Spleen (tissue), 11 donors: ENCODE data around the gene SPAG5. TPM values are rescaled to one million over a fixed set of nuclear protein-coding genes. Genes with fewer than 3 reads are reported as not detected.
A peak's percentile ranks its signal among the peaks of the same experiment; 100 is the strongest.

Experiments
- DNase-seq: peaks from one replicate; pipeline ENCODE4 v3.0.0-alpha.2; 2020
- H3K27ac ChIP-seq, 8 donors: fragments of 200-600 bp; sonication (generic) in 7 of 8; 1 replicate in 4 of 8; 2 replicates in 4 of 8; pipeline versions ENCODE4 v1.5.0 to v1.8.0; 2016 to 2021; ENCODE audit warnings: inconsistent platforms in 4 of 8, mild to moderate bottlenecking in 4 of 8, moderate library complexity in 1 of 8
- H3K27me3 ChIP-seq, 7 donors: fragments of 200-600 bp; sonication (generic) in 6 of 7; replicated peaks in 1 of 7; 1 replicate in 4 of 7; 2 replicates in 3 of 7; pipeline versions ENCODE4 v1.5.0 to v1.8.0; 2016 to 2021; ENCODE audit warnings: inconsistent platforms in 3 of 7, mild to moderate bottlenecking in 1 of 7
- H3K36me3 ChIP-seq, 6 donors: fragments of 200-600 bp; sonication (generic) in 5 of 6; 1 replicate in 4 of 6; 2 replicates in 2 of 6; pipeline versions ENCODE4 v1.5.0 to v1.8.0; 2016 to 2021; ENCODE audit warnings: inconsistent platforms in 2 of 6
- H3K4me1 ChIP-seq, 6 donors: fragments of 200-600 bp; sonication (generic) in 5 of 6; 1 replicate in 3 of 6; 2 replicates in 3 of 6; pipeline versions ENCODE4 v1.5.0 to v1.8.0; 2016 to 2021; ENCODE audit warnings: inconsistent platforms in 3 of 6
- H3K4me3 ChIP-seq, 8 donors: fragments of 200-600 bp; sonication (generic) in 7 of 8; 1 replicate in 4 of 8; 2 replicates in 4 of 8; pipeline versions ENCODE4 v1.5.0 to v1.8.0; 2016 to 2021; ENCODE audit warnings: inconsistent platforms in 4 of 8, mild to moderate bottlenecking in 4 of 8, moderate library complexity in 2 of 8
- H3K9me3 ChIP-seq, 8 donors: fragments of 200-600 bp; sonication (generic) in 7 of 8; 1 replicate in 4 of 8; 2 replicates in 4 of 8; pipeline versions ENCODE4 v1.5.0 to v1.8.0; 2016 to 2021; ENCODE audit warnings: inconsistent platforms in 4 of 8
- CTCF ChIP-seq, 11 experiments: fragments of 200-600 bp in 7 of 11; fragments of 450-650 bp in 4 of 11; sonication (generic) in 4 of 11; IDR thresholded peaks in 8 of 11; conservative IDR thresholded peaks in 3 of 11; 1 replicate in 7 of 11; 2 replicates in 4 of 11; pipeline versions ENCODE4 v1.4.0 to v1.8.0; 2016 to 2021; ENCODE audit warnings: antibody characterized with exemption in 11 of 11, inconsistent platforms in 4 of 11, mild to moderate bottlenecking in 1 of 11
- POLR2A ChIP-seq, 3 donors: fragments of 450-650 bp; IDR thresholded peaks; one replicate each; pipeline ENCODE4 v1.5.1; 2017; ENCODE audit warnings: antibody characterized with exemption in 3 of 3, mild to moderate bottlenecking in 1 of 3
- POLR2AphosphoS5 ChIP-seq, 3 donors: sonication (generic); formaldehyde crosslinking; IDR thresholded peaks; one replicate each; pipeline ENCODE4 v1.5.1; 2017; ENCODE audit warnings: antibody characterized with exemption in 3 of 3
- WGBS, 5 donors: extraction: QIAGEN DNeasy Blood & Tissue Kit in 3 of 5; methylation state at CpG; one replicate each; pipeline versions ENCODE4 v1.1.5 to v1.1.7; 2013 to 2018; 5-methylcytosine and 5-hydroxymethylcytosine counted together
- intact Hi-C: fragments of 100-400 bp; cut with DNase I; formaldehyde crosslinking; loops from one replicate; pipeline ENCODE4 v1.15.0; 2023; ENCODE audit warnings: low total_unique reads
- polyA plus RNA-seq, 3 donors: library from polyadenylated mRNA; stranded (reverse); fragments of 200-250 nt; gene quantifications; one replicate each; pipeline ENCODE4 v1.2.1, GENCODE V29; 2013
- total RNA-seq, 7 donors: library from RNA; depleted of rRNA in 3 of 7; stranded (reverse); fragments of >200 nt in 3 of 7; fragmentation: NEBNext Ultra II Directional in 4 of 7; extraction: Animal tissue kit (Norgen Biotek cat#: 25700) in 4 of 7; gene quantifications; one replicate each; pipeline versions ENCODE4 v1.1.0 to v1.2.1, GENCODE V29; 2016 to 2021
- donor health status: healthy with polysubstance abuse.
- donor health status: DM: no; HTN: no; CAD: no; lungs with moderate emphysema.
- donor health status: DM: no; HTN: no; CAD: no.
- donor health status: Bipolar disorder and iron deficiency.
- donor health status: healthy.
- donor health status: DM: no; HTN: no; CAD: no.
- donor health status: DM: yes; HTN: yes; CAD: no.

Gene SPAG5
- total and polyA plus RNA-seq, 10 donors, result 6.2 to 19.7 (median 14.6) TPM

- Histone ChIP-seq H3K4me3 (peak within 1 kb of the TSS; percentile 67 to 99 (median 91)), H3K27me3 (no peaks in the 10 kb centered on the region), H3K27ac (peak within 1 kb of the TSS; percentile 75 to 91 (median 86)), H3K4me1 (peaks cover 38 to 69% (median 54%) of the 10 kb centered on the region in 6 donors), H3K36me3 (peaks cover 0 to 47% (median 40%) of the 10 kb centered on the region in 6 donors), H3K9me3 (no peaks in the 10 kb centered on the region)
- intact Hi-C loops, result no loop called here
- DNase-seq, result peak; percentile 97
- 1 to 4% (median 2%) methylated on average over 31 to 60 of the region's 67 CpGs for WGBS, 5 donors
- TF ChIP-seq POLR2AphosphoS5 (IDR thresholded peaks at IDR 0.05), result peak; percentile 91 to 93 (median 92)
- no peak for TF ChIP-seq CTCF (IDR thresholded peaks at IDR 0.05 in 8 of 11, conservative IDR thresholded peaks at IDR 0.05 in 3 of 11)
- peak in 2 of 3 donors; percentile 45 to 47 for TF ChIP-seq POLR2A (IDR thresholded peaks at IDR 0.05)
These were observed 46.4 kb downstream of the SPAG5 start, which contains the start of gene UNC119 for GRCh38 chr17:28552176-28552999. Gene UNC119 (minus strand): TSS chr17:28552624. CDS start chr17:28552557, 67 bp downstream.

- TF ChIP-seq POLR2A (IDR thresholded peaks at IDR 0.05) (no peak), POLR2AphosphoS5 (IDR thresholded peaks at IDR 0.05) (no peak), CTCF (IDR thresholded peaks at IDR 0.05 in 8 of 11, conservative IDR thresholded peaks at IDR 0.05 in 3 of 11) (no peak)
- WGBS, 5 donors, result 21 to 34% (median 25%) methylated on average over 8 to 10 of the region's 10 CpGs
- H3K36me3 ChIP-seq, result peaks cover 0 to 47% (median 40%) of the 10 kb centered on the region in 6 donors
- H3K27ac ChIP-seq, result peak overlapping the region in 7 of 8 donors; percentile 42 to 90 (median 84)
- DNase-seq, result peak; percentile 76
- intact Hi-C loops, result no loop called here
- H3K27me3 ChIP-seq, result no peaks in the 10 kb centered on the region
- H3K4me3 ChIP-seq, result peak overlapping the region; percentile 67 to 99 (median 91)
- peaks cover 38 to 77% (median 60%) of the 10 kb centered on the region in 6 donors for H3K4me1 ChIP-seq
- no peaks in the 10 kb centered on the region for H3K9me3 ChIP-seq
These were observed 47.2 kb downstream of the SPAG5 start for GRCh38 chr17:28551421-28552175.

- Histone ChIP-seq H3K27me3 (no peaks in the 10 kb centered on the region), H3K4me3 (peak overlapping the region in 1 of 8 donors; percentile 99), H3K36me3 (peaks cover 0 to 47% (median 36%) of the 10 kb centered on the region in 6 donors), H3K4me1 (peaks cover 38 to 79% (median 60%) of the 10 kb centered on the region in 6 donors), H3K27ac (peak overlapping the region in 5 of 8 donors; percentile 39 to 90 (median 87)), H3K9me3 (no peaks in the 10 kb centered on the region)
- TF ChIP-seq POLR2AphosphoS5 (IDR thresholded peaks at IDR 0.05), result no peak
- TF ChIP-seq POLR2A (IDR thresholded peaks at IDR 0.05), result no peak
- no peak for TF ChIP-seq CTCF (IDR thresholded peaks at IDR 0.05 in 8 of 11, conservative IDR thresholded peaks at IDR 0.05 in 3 of 11)
- intact Hi-C loops, result no loop called here
- DNase-seq, result peak; percentile 54
- 73 to 100% (median 94%) methylated on average over 1 of the region's 1 CpG for WGBS, 5 donors
These were observed 48.0 kb downstream of the SPAG5 start for GRCh38 chr17:28550858-28551257.
